CD14-positive monocyte (primary cell): ENCODE data around the gene MMP1. TPM values are rescaled to one million over a fixed set of nuclear protein-coding genes. Genes with fewer than 3 reads are reported as not detected.

Experiments
- DNase-seq, 3 donors: peaks; one replicate each; pipeline ENCODE4 v3.0.0-alpha.2; 2011 to 2022
- H2AFZ ChIP-seq: 2 replicates; pipeline ENCODE4 v1.6.0; 2012; ENCODE audit warnings: mild to moderate bottlenecking, low read depth, low read length, inconsistent platforms; ENCODE audit not compliant: insufficient read depth, poor library complexity, severe bottlenecking
- H3K27ac ChIP-seq, 2 donors: 1 replicate in 1 of 2; 2 replicates in 1 of 2; pipeline ENCODE4 v1.5.1; 2012 to 2013; ENCODE audit warnings: low read length in 2 of 2, control low read depth in 1 of 2, inconsistent platforms in 1 of 2, low read depth in 1 of 2, mild to moderate bottlenecking in 1 of 2
- H3K27me3 ChIP-seq, 2 donors: one replicate each; pipeline versions ENCODE4 v1.6.0 to v1.6.1; 2011 to 2013; ENCODE audit warnings: low read length in 2 of 2; ENCODE audit not compliant: control insufficient read depth in 2 of 2, insufficient read depth in 2 of 2
- H3K36me3 ChIP-seq, 2 donors: replicated peaks in 1 of 2; 1 replicate in 1 of 2; 2 replicates in 1 of 2; pipeline versions ENCODE4 v1.5.1 to v1.6.1; 2012 to 2013; ENCODE audit warnings: low read length in 2 of 2, control low read depth in 1 of 2, inconsistent platforms in 1 of 2, mild to moderate bottlenecking in 1 of 2; ENCODE audit not compliant: insufficient read depth in 2 of 2, control insufficient read depth in 1 of 2
- H3K4me1 ChIP-seq, 2 donors: 1 replicate in 1 of 2; 2 replicates in 1 of 2; pipeline versions ENCODE4 v1.5.1 to v1.6.1; 2012 to 2013; ENCODE audit warnings: low read length in 2 of 2, control low read depth in 1 of 2, inconsistent platforms in 1 of 2, mild to moderate bottlenecking in 1 of 2, moderate library complexity in 1 of 2; ENCODE audit not compliant: insufficient read depth in 2 of 2, control insufficient read depth in 1 of 2
- H3K4me2 ChIP-seq: replicated peaks from 2 replicates; pipeline ENCODE3; 2012; ENCODE audit warnings: low read length, moderate library complexity, mild to moderate bottlenecking; ENCODE audit not compliant: poor library complexity, severe bottlenecking; ENCODE audit errors: extremely low read depth
- H3K4me3 ChIP-seq, 3 experiments: fragments of 200-600 bp in 1 of 3; sonication (generic) in 1 of 3; replicated peaks in 1 of 3; 1 replicate in 2 of 3; 2 replicates in 1 of 3; pipeline ENCODE4 v1.5.1; 2011 to 2013; ENCODE audit warnings: low read length in 3 of 3, mild to moderate bottlenecking in 3 of 3, control low read depth in 2 of 3, low read depth in 2 of 3, inconsistent platforms in 1 of 3, moderate library complexity in 1 of 3
- H3K79me2 ChIP-seq: 2 replicates; pipeline ENCODE4 v1.6.0; 2012; ENCODE audit warnings: mild to moderate bottlenecking, control low read depth, inconsistent platforms, low read length, moderate library complexity; ENCODE audit not compliant: insufficient read depth
- H3K9ac ChIP-seq: 2 replicates; pipeline ENCODE4 v1.6.0; 2017; ENCODE audit warnings: low read length, mild to moderate bottlenecking; ENCODE audit not compliant: insufficient read depth, poor library complexity, severe bottlenecking
- H3K9me3 ChIP-seq, 2 donors: replicated peaks in 1 of 2; 1 replicate in 1 of 2; 2 replicates in 1 of 2; pipeline versions ENCODE4 v1.5.1 to v1.6.1; 2012 to 2013; ENCODE audit warnings: low read length in 2 of 2, control low read depth in 1 of 2; ENCODE audit not compliant: control insufficient read depth in 1 of 2, insufficient read depth in 1 of 2
- H4K20me1 ChIP-seq: 2 replicates; pipeline ENCODE4 v1.6.0; 2012; ENCODE audit warnings: mild to moderate bottlenecking, low read length, control low read depth, moderate library complexity; ENCODE audit not compliant: insufficient read depth
- H3K27ac Mint-ChIP-seq, 7 donors: one replicate each; pipeline ENCODE4 v1.8.0; 2020; ENCODE audit warnings: mild to moderate bottlenecking in 7 of 7, mixed read lengths in 7 of 7, moderate library complexity in 6 of 7, inconsistent platforms in 2 of 7
- H3K27me3 Mint-ChIP-seq, 3 donors: one replicate each; pipeline ENCODE4 v1.8.0; 2021 to 2022; ENCODE audit warnings: low read depth in 3 of 3, mild to moderate bottlenecking in 3 of 3, mixed read lengths in 3 of 3, moderate library complexity in 3 of 3, inconsistent platforms in 1 of 3
- H3K36me3 Mint-ChIP-seq, 2 donors: one replicate each; pipeline ENCODE4 v1.8.0; 2020; ENCODE audit warnings: mixed read lengths in 2 of 2, inconsistent platforms in 1 of 2, mild to moderate bottlenecking in 1 of 2
- H3K4me1 Mint-ChIP-seq: one replicate; pipeline ENCODE4 v1.8.0; 2020; ENCODE audit warnings: mild to moderate bottlenecking, mixed read lengths
- H3K4me3 Mint-ChIP-seq, 2 donors: one replicate each; pipeline ENCODE4 v1.8.0; 2020; ENCODE audit warnings: mild to moderate bottlenecking in 2 of 2, mixed read lengths in 2 of 2, moderate library complexity in 1 of 2
- H3K9me3 Mint-ChIP-seq, 7 donors: one replicate each; pipeline ENCODE4 v1.8.0; 2020 to 2022; ENCODE audit warnings: mixed read lengths in 7 of 7, mild to moderate bottlenecking in 6 of 7, moderate library complexity in 6 of 7, inconsistent platforms in 2 of 7
- WGBS: methylation state at CpG from one replicate; pipeline ENCODE4 v1.1.5; 2013; ENCODE audit warnings: missing lambda C conversion rate; ENCODE audit not compliant: insufficient coverage; 5-methylcytosine and 5-hydroxymethylcytosine counted together
- intact Hi-C, 2 donors: fragments of 100-400 bp; cut with micrococcal nuclease; formaldehyde crosslinking; loops; one replicate each; pipeline versions ENCODE4 v1.15.0 to v1.15.1; 2023
- polyA plus RNA-seq, 3 donors: library from polyadenylated mRNA; depleted of rRNA in 1 of 3; unstranded in 2 of 3; stranded (reverse) in 1 of 3; fragments of 300-500 nt in 2 of 3; fragments of >200 nt in 1 of 3; fragmentation: Illumina TruSeq in 2 of 3; gene quantifications; 1 replicate in 2 of 3; 2 replicates in 1 of 3; pipeline ENCODE4 v1.2.3, GENCODE V29; 2012 to 2021
- TF ChIP-seq, protein P1 (sequence below): fragments of 200-600 bp; IDR thresholded peaks from one replicate; pipeline ENCODE4 v1.8.0; 2022; ENCODE audit warnings: antibody characterized with exemption, mild to moderate bottlenecking

Gene MMP1
- polyA plus RNA-seq, 3 donors = not detected

GRCh38 chr11:102761646-102762238, 36.2 kb downstream of the MMP1 start:
- no peak for DNase-seq
- Histone ChIP-seq H3K79me2 (no peaks in the 10 kb centered on the region), H3K4me3 (no peak overlapping the region), H3K4me1 (peaks cover 10 to 23% of the 10 kb centered on the region in 2 donors), H2AFZ (no peak overlapping the region), H3K9ac (no peak overlapping the region), H3K36me3 (no peaks in the 10 kb centered on the region), H3K27ac (no peak overlapping the region), H3K9me3 (no peaks in the 10 kb centered on the region), H3K27me3 (peaks cover 11 to 22% of the 10 kb centered on the region in 2 donors), H3K4me2 (no peak overlapping the region), H4K20me1 (no peaks in the 10 kb centered on the region)
- TF ChIP-seq, protein P1, sequence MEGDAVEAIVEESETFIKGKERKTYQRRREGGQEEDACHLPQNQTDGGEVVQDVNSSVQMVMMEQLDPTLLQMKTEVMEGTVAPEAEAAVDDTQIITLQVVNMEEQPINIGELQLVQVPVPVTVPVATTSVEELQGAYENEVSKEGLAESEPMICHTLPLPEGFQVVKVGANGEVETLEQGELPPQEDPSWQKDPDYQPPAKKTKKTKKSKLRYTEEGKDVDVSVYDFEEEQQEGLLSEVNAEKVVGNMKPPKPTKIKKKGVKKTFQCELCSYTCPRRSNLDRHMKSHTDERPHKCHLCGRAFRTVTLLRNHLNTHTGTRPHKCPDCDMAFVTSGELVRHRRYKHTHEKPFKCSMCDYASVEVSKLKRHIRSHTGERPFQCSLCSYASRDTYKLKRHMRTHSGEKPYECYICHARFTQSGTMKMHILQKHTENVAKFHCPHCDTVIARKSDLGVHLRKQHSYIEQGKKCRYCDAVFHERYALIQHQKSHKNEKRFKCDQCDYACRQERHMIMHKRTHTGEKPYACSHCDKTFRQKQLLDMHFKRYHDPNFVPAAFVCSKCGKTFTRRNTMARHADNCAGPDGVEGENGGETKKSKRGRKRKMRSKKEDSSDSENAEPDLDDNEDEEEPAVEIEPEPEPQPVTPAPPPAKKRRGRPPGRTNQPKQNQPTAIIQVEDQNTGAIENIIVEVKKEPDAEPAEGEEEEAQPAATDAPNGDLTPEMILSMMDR = no peak
- Mint-ChIP-seq H3K4me3 (peak overlapping the region in 1 of 2 donors; percentile 54), H3K9me3 (peaks cover 0 to 5% (median 2%) of the 10 kb centered on the region in 7 donors), H3K27ac (peak overlapping the region in 1 of 7 donors; percentile 66), H3K36me3 (no peaks in the 10 kb centered on the region), H3K4me1 (peaks cover 21% of the 10 kb centered on the region), H3K27me3 (peaks cover 27 to 38% (median 34%) of the 10 kb centered on the region in 3 donors)
- intact Hi-C loops = no loop called here
- WGBS = 84% methylated on average over 2 of the region's 4 CpGs

GRCh38 chr11:102760344-102761035, 37.5 kb downstream of the MMP1 start:
- Mint-ChIP-seq H3K36me3 (no peaks in the 10 kb centered on the region), H3K27me3 (peaks cover 35 to 44% (median 42%) of the 10 kb centered on the region in 3 donors), H3K4me3 (peak overlapping the region in 1 of 2 donors; percentile 74), H3K27ac (peak overlapping the region in 6 of 7 donors; percentile 61 to 90 (median 78)), H3K9me3 (peaks cover 0 to 5% (median 2%) of the 10 kb centered on the region in 7 donors), H3K4me1 (peaks cover 21% of the 10 kb centered on the region)
- intact Hi-C loops = no loop called here
- no peaks in the 10 kb centered on the region for H3K36me3 ChIP-seq
- no peak overlapping the region for H3K27ac ChIP-seq
- WGBS = no CpG with 5 or more reads among the region's 4 CpGs
- no peaks in the 10 kb centered on the region for H3K9me3 ChIP-seq
- H3K27me3 ChIP-seq = peaks cover 17 to 34% of the 10 kb centered on the region in 2 donors
- no peak overlapping the region for H3K4me2 ChIP-seq
- no peak overlapping the region for H3K4me3 ChIP-seq
- peaks cover 10 to 23% of the 10 kb centered on the region in 2 donors for H3K4me1 ChIP-seq
- DNase-seq = peak; percentile 74 to 93 (median 83)
- no peaks in the 10 kb centered on the region for H3K79me2 ChIP-seq
- TF ChIP-seq, protein P1 = no peak
- H2AFZ ChIP-seq = no peak overlapping the region
- no peaks in the 10 kb centered on the region for H4K20me1 ChIP-seq
- H3K9ac ChIP-seq = no peak overlapping the region
